RCC 7860 (cell line): ENCODE results near the gene SH3RF1.

Source experiments
- DNase-seq: peaks from one replicate; pipeline ENCODE4 v3.0.0-alpha.2; 2015; ENCODE audit warnings: low spot score
- FAIRE-seq: peaks from 2 replicates; lab custom pipeline; 2012; peaks lifted over from hg19 to GRCh38; lab: Jason Lieb, UNC

Gene SH3RF1

DNA sequence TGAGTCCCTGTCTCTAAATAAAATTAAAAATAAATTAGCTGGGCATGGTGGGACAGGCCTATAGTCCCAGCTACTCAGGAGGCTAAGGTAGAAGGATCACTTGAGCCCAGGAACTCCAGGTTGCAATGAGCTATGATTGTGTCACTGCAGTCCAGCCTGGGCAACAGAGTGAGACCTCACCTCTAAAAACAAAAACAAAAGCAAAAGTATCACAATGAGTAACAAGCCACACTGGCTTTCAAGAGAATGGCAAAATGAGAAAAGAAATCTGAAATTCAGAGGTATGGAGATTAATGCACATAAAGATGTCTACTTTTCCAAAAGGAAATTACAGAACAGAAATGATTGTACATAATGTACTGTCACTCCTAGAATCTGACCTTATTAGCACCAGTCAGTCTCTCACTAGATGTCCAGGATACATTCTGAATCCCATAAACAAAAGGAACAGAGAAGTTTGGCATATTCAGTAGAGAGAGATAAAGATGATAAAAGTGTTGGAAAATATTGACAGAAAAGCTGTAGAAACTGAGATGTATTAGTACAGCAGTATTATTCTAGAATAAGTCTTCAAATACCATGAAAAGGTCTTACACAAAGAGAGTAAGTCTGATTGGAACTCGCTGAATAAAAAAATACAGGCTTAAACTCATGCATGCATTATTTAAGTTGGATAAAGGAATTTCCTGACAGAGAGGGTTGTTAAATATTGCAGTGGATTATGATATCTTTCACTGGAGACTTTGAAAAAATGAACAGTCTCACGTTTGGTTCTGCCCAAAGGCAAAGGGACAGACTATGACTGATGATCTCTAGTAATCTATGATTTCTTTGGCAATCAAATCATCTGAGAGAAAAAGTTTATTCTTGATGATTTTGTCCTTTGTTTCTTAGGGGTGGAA, 102.5 kb downstream of the SH3RF1 start:
- no peak for DNase-seq
- FAIRE-seq, result no peak

DNA sequence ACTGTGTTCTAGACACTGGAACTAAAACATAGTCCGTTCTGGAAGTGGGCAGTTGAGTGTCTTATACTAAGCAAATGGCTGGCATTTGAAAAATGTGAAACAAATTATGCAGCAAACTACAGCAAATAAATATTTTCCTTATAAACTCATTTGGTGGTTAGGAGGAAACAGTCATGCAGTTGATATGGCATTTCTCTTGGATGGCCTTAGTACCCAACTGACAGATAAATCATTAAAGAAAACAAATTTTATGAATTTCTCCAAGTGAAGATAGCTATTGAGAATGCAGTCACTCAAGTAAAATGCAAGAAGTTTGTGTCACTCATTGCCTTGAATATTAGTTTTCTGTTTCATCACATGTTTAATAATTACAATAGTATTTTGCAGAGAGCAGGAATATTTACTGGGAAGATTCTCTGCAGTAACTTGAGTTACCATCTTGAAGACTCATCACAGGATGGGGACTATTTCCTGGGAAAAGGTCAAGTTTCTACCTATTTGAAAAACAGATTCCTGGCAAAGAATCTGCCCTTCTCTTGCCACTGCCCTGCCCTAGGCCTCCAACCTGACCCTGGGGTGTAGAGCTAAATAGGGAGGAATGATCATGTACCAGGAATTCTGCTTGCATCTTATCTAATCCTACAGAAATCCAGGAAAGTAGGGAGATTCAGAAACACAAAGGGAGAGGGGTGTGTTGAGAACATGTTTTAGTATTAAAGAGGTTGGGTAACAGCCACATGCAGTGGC, 105.9 kb downstream of the SH3RF1 start:
- FAIRE-seq (no peak), DNase-seq (no peak)

- no peak for FAIRE-seq
- no peak for DNase-seq
Observed at GRCh38 chr4:169163947-169164668, 106.6 kb downstream of the SH3RF1 start.

DNA sequence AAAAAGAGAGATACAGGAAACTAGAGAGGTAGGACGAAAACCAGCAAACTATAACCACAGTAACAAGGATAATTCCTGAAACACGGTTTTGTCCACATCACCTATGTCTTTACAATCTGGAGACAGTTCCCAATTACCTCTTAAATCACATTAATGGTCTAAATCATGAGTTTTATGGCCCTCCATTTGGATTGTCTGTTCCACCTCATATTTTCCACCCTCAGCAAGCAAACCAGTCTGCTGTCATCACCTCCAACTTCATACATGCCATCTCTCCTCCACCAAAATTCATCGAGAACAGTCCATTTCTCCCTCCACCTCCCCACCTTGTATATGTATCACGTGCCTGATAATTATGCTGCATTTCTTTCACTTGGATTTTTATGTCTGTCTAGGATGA, 107.3 kb downstream of the SH3RF1 start:
- FAIRE-seq, result no peak
- DNase-seq, result no peak

GRCh38 chr4:169160825-169161224, 109.9 kb downstream of the SH3RF1 start:
- FAIRE-seq (no peak), DNase-seq (no peak)

DNA sequence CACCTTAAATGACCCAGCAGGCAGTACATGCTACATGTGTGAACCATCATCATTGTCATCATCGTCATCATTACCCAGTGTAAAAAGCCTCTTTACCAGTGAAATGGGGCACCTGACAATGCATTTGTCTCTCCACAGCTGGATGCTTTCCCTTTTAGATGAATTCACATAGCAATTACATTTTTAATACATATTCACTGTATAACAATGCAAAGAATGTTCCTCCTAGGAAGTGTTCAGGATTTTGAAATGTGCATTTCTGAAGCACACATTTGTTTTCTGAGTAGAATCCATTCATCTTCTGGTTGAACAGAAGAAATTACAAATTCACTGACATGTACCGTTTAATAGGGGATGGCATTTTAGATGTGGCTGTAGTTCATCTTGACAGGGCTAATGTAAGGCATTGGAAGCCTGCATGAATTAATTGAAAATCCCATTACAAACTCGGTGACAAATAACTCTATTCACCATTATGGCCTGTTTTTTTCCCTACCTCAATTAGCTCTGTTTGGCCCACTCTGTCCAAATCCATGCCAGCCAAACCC, 111.1 kb downstream of the SH3RF1 start:
- peak; percentile 26 for DNase-seq
- FAIRE-seq, result no peak

DNA sequence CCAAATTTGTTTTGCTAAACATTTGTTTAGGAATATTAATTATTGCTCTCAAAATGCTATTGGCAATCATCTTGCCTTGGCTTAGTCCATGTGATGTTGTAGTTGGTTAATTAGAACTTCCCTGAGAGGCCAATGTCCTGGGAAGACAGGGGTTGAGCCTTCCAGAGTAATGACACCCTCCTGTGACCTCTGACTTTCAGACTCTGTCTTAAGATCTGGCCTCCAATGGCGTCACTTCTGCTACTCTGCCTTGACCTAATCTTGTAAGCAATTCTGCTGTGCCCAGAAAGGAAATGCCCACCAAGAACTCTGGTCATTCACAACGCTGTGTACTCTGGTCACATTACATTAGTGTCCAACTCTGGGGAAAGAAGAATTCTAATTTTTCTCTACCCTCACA, 111.9 kb downstream of the SH3RF1 start:
- DNase-seq (no peak), FAIRE-seq (no peak)

- FAIRE-seq (no peak), DNase-seq (no peak)
Observed at GRCh38 chr4:169158046-169158445, 112.7 kb downstream of the SH3RF1 start.

GRCh38 chr4:169156392-169156791, 114.4 kb downstream of the SH3RF1 start:
- DNase-seq, result no peak
- no peak for FAIRE-seq

- FAIRE-seq (no peak), DNase-seq (no peak)
Observed at GRCh38 chr4:169154121-169154520, 116.6 kb downstream of the SH3RF1 start.

DNA sequence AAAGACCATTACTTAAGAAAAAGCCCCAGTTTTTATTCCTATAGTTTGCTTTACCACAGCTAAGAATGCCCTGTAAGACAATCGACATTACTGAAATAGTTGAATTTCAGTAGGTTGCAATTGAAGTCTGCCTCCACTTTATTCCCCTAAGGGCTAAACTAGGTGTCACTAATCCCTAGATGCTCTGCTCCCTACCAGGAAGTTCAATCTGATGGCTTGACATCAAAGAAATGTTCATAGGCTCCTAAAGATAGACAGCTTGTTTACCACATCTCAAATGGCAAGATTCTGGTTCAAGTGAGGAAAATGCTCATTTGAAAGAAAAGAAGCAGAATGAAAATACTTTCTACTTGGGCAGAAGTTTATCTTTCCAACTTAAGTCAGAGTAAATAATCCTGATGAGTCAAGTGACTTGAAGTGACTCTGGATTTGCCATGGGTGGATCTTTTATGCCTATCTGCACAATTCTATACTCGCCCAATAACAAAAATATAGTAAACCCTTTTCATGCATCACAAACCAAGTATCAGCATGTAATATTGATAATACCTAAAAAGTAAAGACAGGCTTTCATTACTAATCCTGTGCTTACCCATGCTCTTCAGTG, 117.2 kb downstream of the SH3RF1 start:
- DNase-seq, result no peak
- FAIRE-seq, result no peak

DNA sequence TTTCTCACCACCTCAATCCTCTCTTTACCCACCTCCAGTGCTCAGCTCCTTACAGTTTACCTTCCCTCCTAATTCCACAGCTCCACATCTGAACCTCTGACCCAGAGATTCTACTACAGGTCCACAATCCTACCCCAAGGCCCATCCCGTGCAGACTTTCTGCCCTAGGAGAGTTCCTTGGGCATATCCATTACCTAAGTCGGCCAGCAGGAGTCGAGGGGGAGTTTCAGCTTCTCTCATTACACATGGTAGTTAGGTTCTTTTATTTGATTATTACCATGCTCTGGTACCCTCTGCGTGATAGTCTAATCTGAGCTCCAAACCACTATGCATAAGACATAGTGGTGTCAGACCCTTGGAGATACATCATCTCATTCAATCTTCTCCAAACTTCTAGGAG, 117.9 kb downstream of the SH3RF1 start:
- no peak for DNase-seq
- FAIRE-seq, result no peak

GRCh38 chr4:169152098-169152497, 118.7 kb downstream of the SH3RF1 start:
- FAIRE-seq, result no peak

GRCh38 chr4:169151671-169152070, 119.1 kb downstream of the SH3RF1 start:
- FAIRE-seq (no peak), DNase-seq (no peak)

More at GRCh38 chr4:169152098-169152497, 118.7 kb downstream of the SH3RF1 start:
- no peak for DNase-seq

DNA sequence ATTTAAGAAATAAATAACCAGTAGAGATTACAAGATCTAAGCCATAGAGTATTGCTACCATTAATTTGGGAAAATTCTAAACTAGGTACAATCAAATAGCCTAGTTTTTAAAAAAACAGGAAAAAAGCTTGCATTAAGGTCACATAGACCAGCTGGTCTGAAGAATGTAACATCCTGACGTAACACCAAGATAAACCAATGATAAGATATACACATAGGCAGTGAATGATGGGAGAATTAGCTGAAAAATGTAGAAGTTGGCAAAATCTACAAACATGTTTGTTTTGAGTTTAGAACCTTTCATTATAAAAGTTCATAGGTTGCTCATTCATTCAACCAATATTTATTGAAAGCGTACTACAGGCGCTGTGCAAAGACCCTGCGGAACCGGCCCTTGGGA, 120.0 kb downstream of the SH3RF1 start:
- FAIRE-seq (no peak), DNase-seq (no peak)

GRCh38 chr4:169148885-169149284, 121.9 kb downstream of the SH3RF1 start:
- FAIRE-seq, result no peak

DNA sequence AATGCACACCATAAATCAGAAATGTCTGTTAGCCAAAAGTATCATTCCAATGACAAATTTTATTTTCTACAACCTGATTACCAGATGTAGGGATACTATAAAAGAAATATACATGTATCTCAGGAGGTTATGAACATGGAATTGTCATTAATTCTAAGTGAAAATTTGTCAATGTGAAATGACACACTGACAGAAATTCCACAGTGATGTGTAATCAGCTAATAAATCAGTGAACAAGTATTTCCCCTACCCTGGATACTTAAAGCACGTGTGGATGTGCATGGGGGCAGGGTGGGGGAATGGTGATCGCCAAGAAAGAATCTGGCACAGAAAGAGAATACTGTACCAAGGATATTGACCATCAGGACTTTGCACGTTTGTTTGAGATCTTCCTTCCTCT, 123.6 kb downstream of the SH3RF1 start:
- FAIRE-seq (peak; percentile 70), DNase-seq (peak; percentile 56)

More at GRCh38 chr4:169148885-169149284, 121.9 kb downstream of the SH3RF1 start:
- DNase-seq, result no peak

- DNase-seq (peak; percentile 16), FAIRE-seq (no peak)
Observed at GRCh38 chr4:169144061-169144600, 126.6 kb downstream of the SH3RF1 start.

DNA sequence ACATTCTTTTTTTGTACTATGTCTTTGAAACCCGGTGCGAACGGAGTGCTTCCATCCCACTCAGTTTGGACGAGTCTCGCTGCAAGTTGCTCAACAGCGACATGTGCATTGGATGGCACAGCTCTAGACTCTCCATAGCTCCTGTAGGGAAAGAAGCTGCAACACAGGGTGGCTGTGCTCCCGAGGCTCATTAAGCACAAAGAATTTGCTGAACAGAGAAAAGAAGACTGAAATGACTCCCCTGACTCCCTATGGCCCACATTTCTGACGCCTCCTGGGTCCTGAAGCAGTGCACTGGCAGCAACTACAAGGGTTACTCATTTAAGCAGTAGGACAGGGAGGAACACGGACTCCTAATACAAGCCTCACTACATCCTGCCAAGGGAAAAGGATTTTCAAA, 127.4 kb downstream of the SH3RF1 start:
- FAIRE-seq (no peak), DNase-seq (peak; percentile 14)

DNA sequence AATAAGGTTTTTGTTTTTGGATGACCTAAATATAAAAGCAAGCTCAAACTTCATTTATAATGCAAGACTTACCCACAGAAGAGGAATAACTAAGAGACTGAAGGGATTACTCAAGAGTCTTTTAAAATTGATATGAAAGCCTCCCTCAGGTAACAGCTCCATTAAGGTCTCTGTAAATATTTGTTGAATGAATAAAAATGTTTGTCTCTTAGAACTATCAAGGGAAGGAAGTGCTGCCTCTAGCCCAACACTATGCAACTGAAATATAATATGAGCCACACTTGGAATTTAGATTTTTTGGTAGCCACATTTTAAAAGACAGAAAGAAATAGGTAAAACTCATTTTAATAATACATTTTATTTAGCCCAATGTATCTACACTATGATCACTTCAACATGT, 127.8 kb downstream of the SH3RF1 start:
- FAIRE-seq, result no peak
- no peak for DNase-seq
